Ishikawa (cell line): ENCODE measurements around the gene MCM6.

ENCODE experiments used
- CREB1 ChIP-seq: IDR thresholded peaks from 2 replicates; pipeline ENCODE4 v1.6.1; 2012; ENCODE audit warnings: low read depth
- MAX ChIP-seq: IDR thresholded peaks from 2 replicates; pipeline ENCODE4 v1.6.1; 2012
- TF ChIP-seq, protein P1 (sequence below): IDR thresholded peaks from 2 replicates; pipeline ENCODE4 v1.6.1; 2012; ENCODE audit warnings: low read depth, mild to moderate bottlenecking

GRCh38 chr2:135799738-135800137 lies 76.5 kb downstream of the MCM6 start:
- TF ChIP-seq, protein P1, sequence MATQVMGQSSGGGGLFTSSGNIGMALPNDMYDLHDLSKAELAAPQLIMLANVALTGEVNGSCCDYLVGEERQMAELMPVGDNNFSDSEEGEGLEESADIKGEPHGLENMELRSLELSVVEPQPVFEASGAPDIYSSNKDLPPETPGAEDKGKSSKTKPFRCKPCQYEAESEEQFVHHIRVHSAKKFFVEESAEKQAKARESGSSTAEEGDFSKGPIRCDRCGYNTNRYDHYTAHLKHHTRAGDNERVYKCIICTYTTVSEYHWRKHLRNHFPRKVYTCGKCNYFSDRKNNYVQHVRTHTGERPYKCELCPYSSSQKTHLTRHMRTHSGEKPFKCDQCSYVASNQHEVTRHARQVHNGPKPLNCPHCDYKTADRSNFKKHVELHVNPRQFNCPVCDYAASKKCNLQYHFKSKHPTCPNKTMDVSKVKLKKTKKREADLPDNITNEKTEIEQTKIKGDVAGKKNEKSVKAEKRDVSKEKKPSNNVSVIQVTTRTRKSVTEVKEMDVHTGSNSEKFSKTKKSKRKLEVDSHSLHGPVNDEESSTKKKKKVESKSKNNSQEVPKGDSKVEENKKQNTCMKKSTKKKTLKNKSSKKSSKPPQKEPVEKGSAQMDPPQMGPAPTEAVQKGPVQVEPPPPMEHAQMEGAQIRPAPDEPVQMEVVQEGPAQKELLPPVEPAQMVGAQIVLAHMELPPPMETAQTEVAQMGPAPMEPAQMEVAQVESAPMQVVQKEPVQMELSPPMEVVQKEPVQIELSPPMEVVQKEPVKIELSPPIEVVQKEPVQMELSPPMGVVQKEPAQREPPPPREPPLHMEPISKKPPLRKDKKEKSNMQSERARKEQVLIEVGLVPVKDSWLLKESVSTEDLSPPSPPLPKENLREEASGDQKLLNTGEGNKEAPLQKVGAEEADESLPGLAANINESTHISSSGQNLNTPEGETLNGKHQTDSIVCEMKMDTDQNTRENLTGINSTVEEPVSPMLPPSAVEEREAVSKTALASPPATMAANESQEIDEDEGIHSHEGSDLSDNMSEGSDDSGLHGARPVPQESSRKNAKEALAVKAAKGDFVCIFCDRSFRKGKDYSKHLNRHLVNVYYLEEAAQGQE = no peak
- no peak for TF ChIP-seq CREB1
- no peak for TF ChIP-seq MAX
